GM23338 (cell line): ENCODE data around the gene DNAAF5. TPM values are rescaled to one million over a fixed set of nuclear protein-coding genes. Genes with fewer than 3 reads are reported as not detected.

Experiments
- ATAC-seq: fragments of 200-7000 bp; cut with Tn5 transposase; 3 replicates; pipeline ENCODE4 v1.9.1; 2020
- DNase-seq: peaks from one replicate; pipeline ENCODE4 v3.0.0-alpha.2; 2015; ENCODE audit warnings: low spot score
- H2AFZ ChIP-seq: fragments of 200-600 bp; sonication (generic); 2 replicates; pipeline ENCODE4 v1.8.0; 2016; ENCODE audit warnings: antibody characterized with exemption, mild to moderate bottlenecking, moderate library complexity
- H3F3A ChIP-seq: fragments of 200-600 bp; sonication (generic); replicated peaks from 2 replicates; pipeline ENCODE4 v1.8.0; 2017; ENCODE audit warnings: antibody characterized with exemption, mixed run types, low read depth
- H3K27ac ChIP-seq: fragments of 200-600 bp; sonication (generic); 2 replicates; pipeline ENCODE4 v1.6.1; 2016; ENCODE audit warnings: low read depth
- H3K27me3 ChIP-seq: fragments of 200-600 bp; sonication (generic); 2 replicates; pipeline ENCODE4 v1.8.0; 2016; ENCODE audit warnings: mild to moderate bottlenecking, mixed run types, moderate library complexity; ENCODE audit not compliant: insufficient read depth
- H3K36me3 ChIP-seq: fragments of 200-600 bp; sonication (generic); 2 replicates; pipeline ENCODE4 v1.8.0; 2016; ENCODE audit warnings: mild to moderate bottlenecking; ENCODE audit not compliant: insufficient read depth
- H3K4me1 ChIP-seq: fragments of 200-600 bp; sonication (generic); 2 replicates; pipeline ENCODE4 v1.8.0; 2016; ENCODE audit warnings: mild to moderate bottlenecking, moderate library complexity; ENCODE audit not compliant: insufficient read depth
- H3K4me2 ChIP-seq: fragments of 200-600 bp; sonication (generic); 2 replicates; pipeline ENCODE4 v1.7.1; 2017; ENCODE audit warnings: mixed run types
- H3K4me3 ChIP-seq: fragments of 200-600 bp; sonication (generic); 2 replicates; pipeline ENCODE4 v1.6.1; 2016; ENCODE audit warnings: mixed run types
- H3K79me2 ChIP-seq: fragments of 200-600 bp; sonication (generic); replicated peaks from 2 replicates; pipeline ENCODE4 v1.8.0; 2017; ENCODE audit warnings: mild to moderate bottlenecking; ENCODE audit not compliant: insufficient read depth
- H3K9me2 ChIP-seq: fragments of 200-600 bp; sonication (generic); 2 replicates; pipeline ENCODE4 v1.8.0; 2017; ENCODE audit not compliant: insufficient read depth
- H4K20me1 ChIP-seq: fragments of 200-600 bp; sonication (generic); replicated peaks from 2 replicates; pipeline ENCODE4 v1.8.0; 2017; ENCODE audit warnings: mild to moderate bottlenecking; ENCODE audit not compliant: insufficient read depth
- H3K27ac Mint-ChIP-seq: 2 replicates; pipeline ENCODE4 v1.8.0; 2020; ENCODE audit warnings: inconsistent platforms, mild to moderate bottlenecking, moderate library complexity, mixed read lengths
- H3K27me3 Mint-ChIP-seq: 3 replicates; pipeline ENCODE4 v1.8.0; 2022; ENCODE audit warnings: low read depth, mild to moderate bottlenecking, moderate library complexity, mixed read lengths, inconsistent platforms; ENCODE audit not compliant: insufficient read depth, poor library complexity
- H3K36me3 Mint-ChIP-seq: 3 replicates; pipeline ENCODE4 v1.8.0; 2021; ENCODE audit warnings: low read depth, mild to moderate bottlenecking, inconsistent platforms, moderate library complexity, mixed read lengths
- H3K4me1 Mint-ChIP-seq: 3 replicates; pipeline ENCODE4 v1.8.0; 2020; ENCODE audit warnings: mild to moderate bottlenecking, inconsistent platforms, mixed read lengths
- H3K4me3 Mint-ChIP-seq: 3 replicates; pipeline ENCODE4 v1.8.0; 2021; ENCODE audit warnings: moderate library complexity, mild to moderate bottlenecking, inconsistent platforms, mixed read lengths
- H3K9me3 Mint-ChIP-seq: 3 replicates; pipeline ENCODE4 v1.8.0; 2020; ENCODE audit warnings: moderate library complexity, mild to moderate bottlenecking, inconsistent platforms, mixed read lengths
- CTCF ChIP-seq, 2 experiments: fragments of 200-600 bp in 1 of 2; sonication (generic) in 1 of 2; conservative IDR thresholded peaks; 2 replicates each; pipeline versions ENCODE4 v1.5.1 to v1.6.1; 2016 to 2017; ENCODE audit warnings: antibody characterized with exemption in 2 of 2, low read depth in 2 of 2, mild to moderate bottlenecking in 2 of 2, moderate library complexity in 1 of 2
- EZH2 ChIP-seq: fragments of 200-600 bp; sonication (generic); IDR thresholded peaks from one replicate; pipeline ENCODE4 v1.8.0; 2017; ENCODE audit warnings: antibody characterized with exemption, mild to moderate bottlenecking, low read depth; ENCODE audit not compliant: unreplicated experiment
- EZH2phosphoT487 ChIP-seq: fragments of 200-600 bp; sonication (generic); IDR thresholded peaks from one replicate; pipeline ENCODE4 v1.8.1; 2018; ENCODE audit warnings: antibody characterized with exemption; ENCODE audit not compliant: unreplicated experiment
- JUNB ChIP-seq: IDR thresholded peaks from one replicate; pipeline ENCODE4 v1.6.1; 2016; ENCODE audit warnings: antibody characterized with exemption; ENCODE audit not compliant: unreplicated experiment
- NANOG ChIP-seq: IDR thresholded peaks from 2 replicates; pipeline ENCODE4 v1.6.1; 2016; ENCODE audit warnings: antibody characterized with exemption, borderline replicate concordance
- STAT1 ChIP-seq: IDR thresholded peaks from one replicate; pipeline ENCODE4 v1.6.1; 2016; ENCODE audit warnings: antibody characterized with exemption; ENCODE audit not compliant: unreplicated experiment
- ZNF462 ChIP-seq: fragments of 250-450 bp; sonication (Bioruptor Pico); IDR thresholded peaks from 2 replicates; pipeline ENCODE4 v1.5.0; 2020; ENCODE audit warnings: mild to moderate bottlenecking, moderate library complexity
- polyA plus RNA-seq: library from polyadenylated mRNA; unstranded; fragments of >200 nt; fragmentation: Nextera tagmentation; extraction: Ambion mirVana; gene quantifications from 2 replicates; pipeline ENCODE4 v1.2.1, GENCODE V29; 2016
- total RNA-seq: library from RNA; depleted of rRNA; stranded (reverse); fragments of >200 nt; shearing (Covaris generic); gene quantifications from 2 replicates; pipeline ENCODE4 v1.2.3, GENCODE V29; 2014

The DNAAF5 gene
- total and polyA plus RNA-seq, 2 experiments from 2014 or later, result 20.4 to 86.7 TPM

GRCh38 chr7:676972-677385 is 49.5 kb upstream of the DNAAF5 start (continued):
- no peak for TF ChIP-seq ZNF462
- no peak for TF ChIP-seq STAT1
- no peak for TF ChIP-seq EZH2phosphoT487
- TF ChIP-seq JUNB, result no peak
- no peak for TF ChIP-seq EZH2
- TF ChIP-seq NANOG, result no peak

GRCh38 chr7:680411-681127 is 45.9 kb upstream of the DNAAF5 start:
- Histone ChIP-seq H2AFZ (no peak overlapping the region), H3K79me2 (peaks cover 8% of the 10 kb centered on the region), H4K20me1 (0 out of 2 replicates have a peak, but pooled peaks cover 6% of the 10 kb centered on the region), H3K4me2 (no peak overlapping the region), H3K9me2 (no peaks in the 10 kb centered on the region), H3K4me1 (no peaks in the 10 kb centered on the region), H3F3A (0 out of 2 replicates have a peak, but pooled peaks cover 2% of the 10 kb centered on the region), H3K4me3 (no peak overlapping the region), H3K36me3 (no peaks in the 10 kb centered on the region; the same call in 1 of the 2 replicates), H3K27me3 (no peaks in the 10 kb centered on the region), H3K27ac (no peak overlapping the region)
- DNase-seq (no peak), ATAC-seq (no peak)
- Mint-ChIP-seq H3K4me3 (no peak overlapping the region), H3K9me3 (peaks cover 13% of the 10 kb centered on the region), H3K4me1 (no peaks in the 10 kb centered on the region), H3K36me3 (peaks cover 82% of the 10 kb centered on the region), H3K27me3 (peaks cover 8% of the 10 kb centered on the region), H3K27ac (no peak overlapping the region)
- TF ChIP-seq CTCF (conservative IDR thresholded peaks at IDR 0.05; ENCODE audit: low read depth in 2 of 2) (no peak), ZNF462 (no peak)
